Endothelial cell of umbilical vein (primary cell): ENCODE measurements around the gene ALPL. TPM values are rescaled to one million over a fixed set of nuclear protein-coding genes. Genes with fewer than 3 reads are reported as not detected.

Source experiments
- BruUV-seq: library from RNA; stranded (reverse); fragments of 400-500 nt; replicated peaks from 2 replicates; lab custom pipeline; 2021; lab: Mats Ljungman, UMichigan
- CTCF ChIA-PET: fragments of 300-600, 350-600 bp; sonication (Branson Sonifier 250); formaldehyde crosslinking; loops from one replicate; lab custom pipeline; 2021; ENCODE audit warnings: antibody characterized with exemption, inconsistent platforms; lab: Charles Lee
- POLR2A ChIA-PET: fragments of 300-600, 350-600 bp; sonication (Branson Sonifier 250); formaldehyde crosslinking; loops from one replicate; lab custom pipeline; 2021; ENCODE audit warnings: antibody characterized with exemption, inconsistent platforms; lab: Charles Lee
- DNase-seq: peaks from one replicate; pipeline ENCODE4 v3.0.0-alpha.2; 2011; ENCODE audit warnings: low read depth, low spot score
- FAIRE-seq: peaks from 2 replicates; lab custom pipeline; 2011; peaks lifted over from hg19 to GRCh38; lab: Jason Lieb, UNC
- H2AFZ ChIP-seq: 2 replicates; pipeline ENCODE4 v1.6.0; 2012; ENCODE audit warnings: low read depth, low read length, control low read depth, inconsistent platforms
- H3K27ac ChIP-seq: 2 replicates; pipeline ENCODE4 v1.5.1; 2011; ENCODE audit warnings: low read depth, mild to moderate bottlenecking, control low read depth, low read length, moderate library complexity; ENCODE audit not compliant: insufficient read depth
- H3K27me3 ChIP-seq, 2 experiments: 2 replicates each; pipeline versions ENCODE4 v1.6.0 to v1.6.1; 2011; ENCODE audit warnings: low read length in 2 of 2, mixed read lengths in 1 of 2; ENCODE audit not compliant: control insufficient read depth in 2 of 2, insufficient read depth in 2 of 2
- H3K36me3 ChIP-seq, 2 experiments: 2 replicates in 1 of 2; 3 replicates in 1 of 2; pipeline ENCODE4 v1.5.1; 2011; ENCODE audit warnings: low read length in 2 of 2, mild to moderate bottlenecking in 1 of 2, moderate library complexity in 1 of 2; ENCODE audit not compliant: control insufficient read depth in 2 of 2, insufficient read depth in 2 of 2; ENCODE audit errors: extremely low read depth in 1 of 2
- H3K4me1 ChIP-seq: 3 replicates; pipeline ENCODE4 v1.5.1; 2011; ENCODE audit warnings: mild to moderate bottlenecking, low read length; ENCODE audit not compliant: control insufficient read depth, insufficient read depth; ENCODE audit errors: extremely low read depth
- H3K4me2 ChIP-seq: 2 replicates; pipeline ENCODE4 v1.6.1; 2011; ENCODE audit warnings: low read length, control low read depth, mixed read lengths; ENCODE audit not compliant: insufficient read depth
- H3K4me3 ChIP-seq, 3 experiments: fragments of 200-600 bp in 1 of 3; sonication (generic), shearing (Covaris generic) in 1 of 3; replicated peaks in 1 of 3; 2 replicates each; pipeline ENCODE4 v1.5.1; 2011 to 2016; ENCODE audit warnings: control low read depth in 3 of 3, low read length in 3 of 3, mild to moderate bottlenecking in 2 of 3, inconsistent platforms in 1 of 3, low read depth in 1 of 3, moderate library complexity in 1 of 3; ENCODE audit not compliant: insufficient read depth in 1 of 3
- H3K79me2 ChIP-seq: 2 replicates; pipeline ENCODE4 v1.6.0; 2012; ENCODE audit warnings: low read length, inconsistent platforms; ENCODE audit not compliant: control insufficient read depth, insufficient read depth
- H3K9ac ChIP-seq: replicated peaks from 2 replicates; pipeline ENCODE3; 2011; ENCODE audit warnings: low read length, control low read depth; ENCODE audit not compliant: insufficient read depth; ENCODE audit errors: extremely low read depth
- H3K9me1 ChIP-seq: replicated peaks from 3 replicates; pipeline ENCODE4 v1.6.0; 2011; ENCODE audit warnings: mild to moderate bottlenecking, low read length; ENCODE audit not compliant: control insufficient read depth, insufficient read depth; ENCODE audit errors: extremely low read depth
- H3K9me3 ChIP-seq: replicated peaks from 2 replicates; pipeline ENCODE4 v1.5.1; 2012; ENCODE audit warnings: low read length, inconsistent platforms; ENCODE audit not compliant: control insufficient read depth, insufficient read depth
- H4K20me1 ChIP-seq: replicated peaks from 2 replicates; pipeline ENCODE3; 2011; ENCODE audit warnings: mild to moderate bottlenecking, low read length; ENCODE audit not compliant: control insufficient read depth, insufficient read depth; ENCODE audit errors: extremely low read depth
- EZH2 ChIP-seq: IDR thresholded peaks from 2 replicates; pipeline ENCODE4 v1.6.1; 2012; ENCODE audit warnings: borderline replicate concordance, low read depth, mild to moderate bottlenecking, moderate library complexity, low read length, inconsistent platforms; ENCODE audit not compliant: severe bottlenecking
- FOS ChIP-seq: IDR thresholded peaks from 2 replicates; pipeline ENCODE4 v1.6.1; 2011; ENCODE audit warnings: mild to moderate bottlenecking, low read length, moderate library complexity, borderline replicate concordance; ENCODE audit not compliant: insufficient read depth
- GATA2 ChIP-seq: IDR thresholded peaks from 2 replicates; pipeline ENCODE4 v1.7.0; 2011; ENCODE audit warnings: low read depth, mild to moderate bottlenecking, moderate library complexity, mixed read lengths, low read length; ENCODE audit not compliant: insufficient read length, insufficient read depth
- JUN ChIP-seq: IDR thresholded peaks from 2 replicates; pipeline ENCODE4 v1.6.1; 2011; ENCODE audit warnings: borderline replicate concordance, low read depth; ENCODE audit not compliant: insufficient read length, insufficient read depth
- MAX ChIP-seq: IDR thresholded peaks from 2 replicates; pipeline ENCODE4 v1.6.1; 2011; ENCODE audit not compliant: insufficient read depth, insufficient read length
- MYC ChIP-seq: IDR thresholded peaks from one replicate; pipeline ENCODE4 v1.6.1; 2011; ENCODE audit warnings: mild to moderate bottlenecking, low read depth, low read length
- POLR2A ChIP-seq: IDR thresholded peaks from 2 replicates; pipeline ENCODE4 v1.6.1; 2012; ENCODE audit warnings: low read depth, mild to moderate bottlenecking, control low read depth, low read length
- POLR2AphosphoS5 ChIP-seq: IDR thresholded peaks from 2 replicates; pipeline ENCODE4 v1.6.1; 2012; ENCODE audit warnings: low read depth, mild to moderate bottlenecking, control low read depth, low read length, moderate library complexity; ENCODE audit not compliant: insufficient read depth
- dilution Hi-C: fragments of 300-500 bp; cut with MboI; formaldehyde crosslinking; loops from one replicate; pipeline ENCODE4 v1.15.0; 2019; ENCODE audit warnings: low sequenced_read_pairs; ENCODE audit not compliant: extremely low pct_ligation_motif_present
- intact Hi-C: fragments of 100-400 bp; cut with micrococcal nuclease; formaldehyde crosslinking; loops from one replicate; pipeline ENCODE4 v1.10.0; 2022
- polyA plus RNA-seq, 4 experiments: library from polyadenylated mRNA; depleted of rRNA in 3 of 4; stranded (reverse) in 3 of 4; unstranded in 1 of 4; fragments of >200 nt; gene quantifications; 2 replicates each; pipeline versions ENCODE4 v1.2.1 to v1.2.3, GENCODE V29; 2011 to 2012; ENCODE audit warnings: missing spikeins in 1 of 4
- total RNA-seq: library from RNA; stranded (reverse); gene quantifications from 2 replicates; pipeline ENCODE4 v1.2.3, GENCODE V29; 2021
- TF ChIP-seq, protein P1 (sequence below), 2 donors: IDR thresholded peaks; 1 replicate in 1 of 2; 2 replicates in 1 of 2; pipeline ENCODE4 v1.5.1; 2011; ENCODE audit warnings: low read length in 2 of 2, mild to moderate bottlenecking in 2 of 2, moderate library complexity in 2 of 2, control low read depth in 1 of 2, inconsistent platforms in 1 of 2, low read depth in 1 of 2; ENCODE audit not compliant: insufficient read depth in 1 of 2; ENCODE audit errors: extremely low read depth in 1 of 2

The ALPL gene
- total and polyA plus RNA-seq, 2 donors (not counting 3 experiments of a cell fraction or from before 2014, with no cell fraction given) = 0.38 to 0.92 TPM

- ChIA-PET CTCF (interaction anchor here (1.1 to 2.4 kb wide), 8 partner anchors 9 to 157 kb away, joined by 3 to 45 read pairs (median 11); no protein-coding TSS in a partner anchor), POLR2A (interaction anchor here (0.6 kb wide), 1 partner anchor 140 kb away, joined by 3 read pairs; no protein-coding TSS in a partner anchor)
- Histone ChIP-seq H3K9me1 (no peaks in the 10 kb centered on the region), H3K4me3 (no peak overlapping the region), H3K4me1 (peaks cover 3% of the 10 kb centered on the region), H3K36me3 (no peaks in the 10 kb centered on the region), H4K20me1 (no peaks in the 10 kb centered on the region), H3K4me2 (no peak overlapping the region), H3K79me2 (no peaks in the 10 kb centered on the region), H2AFZ (no peak overlapping the region), H3K27ac (no peak overlapping the region), H3K9ac (no peak overlapping the region), H3K27me3 (peaks cover 49 to 51% of the 10 kb centered on the region in 2 experiments), H3K9me3 (no peaks in the 10 kb centered on the region)
- DNase-seq = no peak
- intact Hi-C loops (no loop called here), dilution Hi-C loops (no loop called here)
- no TSS peak for BruUV-seq
- FAIRE-seq = no peak
- TF ChIP-seq JUN (no peak), POLR2A (no peak), FOS (no peak), MYC (no peak), EZH2 (no peak), GATA2 (no peak), MAX (no peak), POLR2AphosphoS5 (no peak)
- TF ChIP-seq, protein P1, sequence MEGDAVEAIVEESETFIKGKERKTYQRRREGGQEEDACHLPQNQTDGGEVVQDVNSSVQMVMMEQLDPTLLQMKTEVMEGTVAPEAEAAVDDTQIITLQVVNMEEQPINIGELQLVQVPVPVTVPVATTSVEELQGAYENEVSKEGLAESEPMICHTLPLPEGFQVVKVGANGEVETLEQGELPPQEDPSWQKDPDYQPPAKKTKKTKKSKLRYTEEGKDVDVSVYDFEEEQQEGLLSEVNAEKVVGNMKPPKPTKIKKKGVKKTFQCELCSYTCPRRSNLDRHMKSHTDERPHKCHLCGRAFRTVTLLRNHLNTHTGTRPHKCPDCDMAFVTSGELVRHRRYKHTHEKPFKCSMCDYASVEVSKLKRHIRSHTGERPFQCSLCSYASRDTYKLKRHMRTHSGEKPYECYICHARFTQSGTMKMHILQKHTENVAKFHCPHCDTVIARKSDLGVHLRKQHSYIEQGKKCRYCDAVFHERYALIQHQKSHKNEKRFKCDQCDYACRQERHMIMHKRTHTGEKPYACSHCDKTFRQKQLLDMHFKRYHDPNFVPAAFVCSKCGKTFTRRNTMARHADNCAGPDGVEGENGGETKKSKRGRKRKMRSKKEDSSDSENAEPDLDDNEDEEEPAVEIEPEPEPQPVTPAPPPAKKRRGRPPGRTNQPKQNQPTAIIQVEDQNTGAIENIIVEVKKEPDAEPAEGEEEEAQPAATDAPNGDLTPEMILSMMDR (IDR thresholded peaks at IDR 0.05; ENCODE audit: extremely low read depth in 1 of 2, insufficient read depth in 1 of 2, low read depth in 1 of 2, low read length in 2 of 2) = no peak
Measured at GRCh38 chr1:21507511-21508270, 1.5 kb upstream of the ALPL start.
